Neural crest cell (in vitro differentiated cells): ENCODE results near the gene CDKAL1. TPM values are rescaled to one million over a fixed set of nuclear protein-coding genes. Genes with fewer than 3 reads are reported as not detected.

ENCODE experiments used
- DNase-seq: peaks from one replicate; pipeline ENCODE4 v3.0.0; 2021; ENCODE audit warnings: low read depth, mixed read lengths, low spot score
- H3K27ac Mint-ChIP-seq: one replicate; pipeline ENCODE4 v1.8.0; 2021; ENCODE audit warnings: mild to moderate bottlenecking, mixed read lengths; ENCODE audit not compliant: unreplicated experiment
- H3K27me3 Mint-ChIP-seq: 2 replicates; pipeline ENCODE4 v1.8.0; 2021; ENCODE audit warnings: low read depth, mild to moderate bottlenecking, mixed read lengths
- H3K36me3 Mint-ChIP-seq: 2 replicates; pipeline ENCODE4 v1.8.0; 2021; ENCODE audit warnings: low read depth, mild to moderate bottlenecking, mixed read lengths
- H3K4me1 Mint-ChIP-seq: 2 replicates; pipeline ENCODE4 v1.8.0; 2021; ENCODE audit warnings: mixed read lengths
- H3K4me3 Mint-ChIP-seq: one replicate; pipeline ENCODE4 v1.8.0; 2021; ENCODE audit warnings: mild to moderate bottlenecking, mixed read lengths
- H3K9me3 Mint-ChIP-seq: 2 replicates; pipeline ENCODE4 v1.8.0; 2021; ENCODE audit warnings: mixed read lengths
- total RNA-seq: library from RNA; stranded (reverse); gene quantifications from 2 replicates; pipeline ENCODE4 v1.2.1, GENCODE V29; 2021
- TF ChIP-seq, protein P1 (sequence below): fragments of 200-600 bp; sonication (generic); conservative IDR thresholded peaks from 2 replicates; pipeline ENCODE4 v1.5.0; 2021; ENCODE audit warnings: antibody characterized with exemption, mild to moderate bottlenecking

Gene CDKAL1
- total RNA-seq, 1 donor from 2014 or later, result 25.4 TPM

DNA sequence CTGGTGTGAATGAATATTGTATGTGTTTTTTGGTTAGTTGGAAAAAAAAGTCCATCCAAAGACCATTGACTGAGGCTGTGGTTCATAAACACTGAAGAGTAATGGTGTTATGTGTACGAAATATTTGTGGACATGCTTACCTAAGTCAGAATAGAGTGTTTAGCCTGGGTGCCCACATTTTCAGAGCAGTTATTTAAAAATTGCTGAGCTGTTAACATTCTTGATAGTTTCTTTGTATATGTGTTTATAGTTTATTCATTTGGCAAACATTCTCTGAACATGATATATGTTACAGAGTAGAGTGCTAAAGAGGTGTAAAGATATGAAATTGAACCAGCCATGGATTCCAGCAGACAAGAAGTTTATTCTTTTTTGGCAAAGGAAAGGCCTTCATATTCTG lies 20.6 kb downstream of the CDKAL1 start:
- H3K27ac Mint-ChIP-seq, result no peak overlapping the region
- no peaks in the 10 kb centered on the region for H3K9me3 Mint-ChIP-seq
- H3K27me3 Mint-ChIP-seq, result no peaks in the 10 kb centered on the region
- peaks cover 16% of the 10 kb centered on the region for H3K36me3 Mint-ChIP-seq
- H3K4me1 Mint-ChIP-seq, result peaks cover under 1% of the 10 kb centered on the region
- TF ChIP-seq, protein P1, sequence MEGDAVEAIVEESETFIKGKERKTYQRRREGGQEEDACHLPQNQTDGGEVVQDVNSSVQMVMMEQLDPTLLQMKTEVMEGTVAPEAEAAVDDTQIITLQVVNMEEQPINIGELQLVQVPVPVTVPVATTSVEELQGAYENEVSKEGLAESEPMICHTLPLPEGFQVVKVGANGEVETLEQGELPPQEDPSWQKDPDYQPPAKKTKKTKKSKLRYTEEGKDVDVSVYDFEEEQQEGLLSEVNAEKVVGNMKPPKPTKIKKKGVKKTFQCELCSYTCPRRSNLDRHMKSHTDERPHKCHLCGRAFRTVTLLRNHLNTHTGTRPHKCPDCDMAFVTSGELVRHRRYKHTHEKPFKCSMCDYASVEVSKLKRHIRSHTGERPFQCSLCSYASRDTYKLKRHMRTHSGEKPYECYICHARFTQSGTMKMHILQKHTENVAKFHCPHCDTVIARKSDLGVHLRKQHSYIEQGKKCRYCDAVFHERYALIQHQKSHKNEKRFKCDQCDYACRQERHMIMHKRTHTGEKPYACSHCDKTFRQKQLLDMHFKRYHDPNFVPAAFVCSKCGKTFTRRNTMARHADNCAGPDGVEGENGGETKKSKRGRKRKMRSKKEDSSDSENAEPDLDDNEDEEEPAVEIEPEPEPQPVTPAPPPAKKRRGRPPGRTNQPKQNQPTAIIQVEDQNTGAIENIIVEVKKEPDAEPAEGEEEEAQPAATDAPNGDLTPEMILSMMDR, result no peak
- no peak overlapping the region for H3K4me3 Mint-ChIP-seq
- no peak for DNase-seq

DNA sequence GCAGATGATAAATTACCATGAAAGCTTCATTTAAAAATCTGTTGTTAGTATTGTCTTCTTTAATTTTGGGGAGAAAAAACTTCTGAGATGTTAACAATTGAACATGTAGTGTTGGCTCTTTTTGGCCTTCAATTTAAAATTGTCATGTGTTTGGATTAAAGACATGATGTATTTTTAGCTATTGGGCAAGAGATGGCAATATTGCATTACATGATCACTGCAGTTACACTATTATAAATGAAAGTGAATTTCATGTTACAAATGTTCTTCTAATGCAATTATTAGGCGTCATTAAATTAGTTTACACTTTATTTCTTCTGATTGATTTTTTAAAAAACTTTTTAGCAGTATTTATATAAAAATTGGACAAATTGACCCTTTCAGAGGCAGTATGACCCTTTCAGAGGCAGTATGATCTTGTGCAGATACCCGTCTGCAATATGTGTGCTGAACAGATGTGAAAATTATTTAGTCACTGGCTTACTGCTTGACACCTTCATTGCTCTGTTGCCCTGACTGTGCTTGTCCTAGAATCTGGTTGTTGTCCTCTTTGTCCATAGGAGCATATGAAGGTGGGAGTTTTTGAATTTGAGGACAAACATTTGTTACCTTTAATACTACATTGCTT lies 25.8 kb downstream of the CDKAL1 start:
- H3K27me3 Mint-ChIP-seq, result no peaks in the 10 kb centered on the region
- TF ChIP-seq, protein P1, result no peak
- H3K4me1 Mint-ChIP-seq, result peaks cover 14% of the 10 kb centered on the region
- no peak for DNase-seq
- H3K27ac Mint-ChIP-seq, result peak overlapping the region; percentile 29
- no peaks in the 10 kb centered on the region for H3K9me3 Mint-ChIP-seq
- no peaks in the 10 kb centered on the region for H3K36me3 Mint-ChIP-seq
- no peak overlapping the region for H3K4me3 Mint-ChIP-seq

DNA sequence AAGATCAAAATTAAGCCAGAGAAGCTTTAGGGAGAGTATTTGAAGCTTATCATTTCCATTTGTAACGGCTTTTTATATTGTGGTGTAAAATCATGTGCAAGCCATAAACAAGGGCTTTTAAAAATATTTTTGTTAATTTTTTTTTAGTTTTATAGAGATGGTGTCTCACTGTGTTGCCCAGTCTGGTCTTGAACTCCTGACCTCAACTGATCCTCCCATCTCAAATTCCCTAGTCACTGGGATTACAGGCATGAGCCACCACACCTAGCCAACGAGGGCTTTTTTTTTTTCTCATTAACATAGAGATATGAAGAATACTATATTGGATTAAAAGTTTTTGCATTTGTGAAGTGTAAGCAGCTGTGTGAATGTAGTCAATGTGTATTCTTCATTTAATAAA lies 29.1 kb downstream of the CDKAL1 start:
- Mint-ChIP-seq H3K27ac (no peak overlapping the region), H3K36me3 (peaks cover 3% of the 10 kb centered on the region), H3K4me1 (peaks cover 24% of the 10 kb centered on the region), H3K9me3 (no peaks in the 10 kb centered on the region), H3K27me3 (no peaks in the 10 kb centered on the region), H3K4me3 (no peak overlapping the region)
- TF ChIP-seq, protein P1, result no peak
- no peak for DNase-seq

GRCh38 chr6:20564269-20564668 lies 30.0 kb downstream of the CDKAL1 start:
- Mint-ChIP-seq H3K9me3 (peaks cover 2% of the 10 kb centered on the region), H3K36me3 (peaks cover 5% of the 10 kb centered on the region), H3K27me3 (no peaks in the 10 kb centered on the region), H3K27ac (no peak overlapping the region), H3K4me1 (peaks cover 26% of the 10 kb centered on the region), H3K4me3 (no peak overlapping the region)
- DNase-seq, result no peak
- TF ChIP-seq, protein P1, result peak; percentile 79

DNA sequence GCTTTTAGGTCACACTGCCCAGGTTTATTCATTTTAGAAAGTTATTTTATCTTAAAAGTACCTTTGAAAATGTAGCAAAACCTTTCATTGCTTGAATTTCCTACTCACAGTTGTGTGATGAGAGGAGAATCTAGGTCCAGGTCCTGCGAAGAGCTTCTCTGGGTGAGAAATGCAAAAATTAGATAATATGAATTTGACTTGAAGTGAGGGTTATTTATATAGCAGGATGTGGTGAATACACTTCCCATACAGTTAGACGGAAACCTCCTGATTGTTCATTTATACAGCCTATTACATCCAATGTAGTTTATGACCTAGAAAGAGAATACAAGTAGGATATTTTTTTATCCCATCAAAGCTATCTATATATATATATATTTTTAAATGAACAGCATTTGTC lies 30.5 kb downstream of the CDKAL1 start:
- H3K4me3 Mint-ChIP-seq, result no peak overlapping the region
- peaks cover 2% of the 10 kb centered on the region for H3K9me3 Mint-ChIP-seq
- peaks cover 5% of the 10 kb centered on the region for H3K36me3 Mint-ChIP-seq
- H3K27ac Mint-ChIP-seq, result no peak overlapping the region
- H3K4me1 Mint-ChIP-seq, result peaks cover 27% of the 10 kb centered on the region
- TF ChIP-seq, protein P1, result no peak
- DNase-seq, result no peak
- H3K27me3 Mint-ChIP-seq, result no peaks in the 10 kb centered on the region
